HEK293T (cell line): ENCODE measurements around the gene USHBP1.

Source experiments
- CTBP1 ChIP-seq: fragments of 450-650 bp; IDR thresholded peaks from 2 replicates; pipeline ENCODE4 v1.6.1; 2016; ENCODE audit warnings: borderline replicate concordance
- FOXM1 ChIP-seq: fragments of 450-650 bp; IDR thresholded peaks from 2 replicates; pipeline ENCODE4 v1.6.1; 2017; ENCODE audit warnings: mild to moderate bottlenecking, borderline replicate concordance
- NFRKB ChIP-seq: fragments of 450-650 bp; IDR thresholded peaks from 2 replicates; pipeline ENCODE4 v1.6.1; 2016; ENCODE audit warnings: mild to moderate bottlenecking, moderate library complexity

- TF ChIP-seq FOXM1 (no peak), CTBP1 (no peak), NFRKB (no peak)
These were observed 36.7 kb downstream of the USHBP1 start for GRCh38 chr19:17227798-17228367.
